Neural cell (in vitro differentiated cells): ENCODE data around the gene RPL18.

Experiments
- SMC3 ChIP-seq: fragments of 450-650 bp; conservative IDR thresholded peaks from 2 replicates; pipeline ENCODE4 v1.6.1; 2014; ENCODE audit warnings: antibody characterized with exemption, mild to moderate bottlenecking, moderate library complexity; ENCODE audit not compliant: poor library complexity
- TF ChIP-seq, protein P1 (sequence below): fragments of 450-650 bp; IDR thresholded peaks from 2 replicates; pipeline ENCODE4 v1.5.1; 2014; ENCODE audit warnings: antibody characterized with exemption, mild to moderate bottlenecking, moderate library complexity; ENCODE audit not compliant: poor library complexity, severe bottlenecking

DNA sequence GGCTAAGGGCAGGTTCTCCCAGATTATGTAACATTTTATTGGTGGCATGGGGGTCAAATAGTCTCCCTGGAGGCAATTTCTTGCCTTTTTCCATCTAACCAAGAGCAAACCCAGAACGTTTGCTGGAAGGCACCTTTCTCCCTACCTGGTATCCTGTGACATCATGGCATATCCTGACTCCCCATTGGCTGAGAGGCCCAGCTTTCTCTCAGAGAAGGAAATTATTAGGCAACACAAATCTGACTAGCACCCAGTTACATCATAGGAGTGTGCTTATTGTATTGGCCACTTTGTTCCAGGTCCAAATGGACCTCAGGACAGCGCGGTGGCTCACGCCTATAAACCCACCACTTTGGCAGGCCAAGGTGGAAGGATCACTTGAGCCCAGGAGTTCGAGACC, 40.8 kb upstream of the RPL18 start:
- no peak for TF ChIP-seq SMC3
- TF ChIP-seq, protein P1, sequence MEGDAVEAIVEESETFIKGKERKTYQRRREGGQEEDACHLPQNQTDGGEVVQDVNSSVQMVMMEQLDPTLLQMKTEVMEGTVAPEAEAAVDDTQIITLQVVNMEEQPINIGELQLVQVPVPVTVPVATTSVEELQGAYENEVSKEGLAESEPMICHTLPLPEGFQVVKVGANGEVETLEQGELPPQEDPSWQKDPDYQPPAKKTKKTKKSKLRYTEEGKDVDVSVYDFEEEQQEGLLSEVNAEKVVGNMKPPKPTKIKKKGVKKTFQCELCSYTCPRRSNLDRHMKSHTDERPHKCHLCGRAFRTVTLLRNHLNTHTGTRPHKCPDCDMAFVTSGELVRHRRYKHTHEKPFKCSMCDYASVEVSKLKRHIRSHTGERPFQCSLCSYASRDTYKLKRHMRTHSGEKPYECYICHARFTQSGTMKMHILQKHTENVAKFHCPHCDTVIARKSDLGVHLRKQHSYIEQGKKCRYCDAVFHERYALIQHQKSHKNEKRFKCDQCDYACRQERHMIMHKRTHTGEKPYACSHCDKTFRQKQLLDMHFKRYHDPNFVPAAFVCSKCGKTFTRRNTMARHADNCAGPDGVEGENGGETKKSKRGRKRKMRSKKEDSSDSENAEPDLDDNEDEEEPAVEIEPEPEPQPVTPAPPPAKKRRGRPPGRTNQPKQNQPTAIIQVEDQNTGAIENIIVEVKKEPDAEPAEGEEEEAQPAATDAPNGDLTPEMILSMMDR = no peak
